Measurements from ENCODE around the gene ANXA2.
"Not testable (repeated sequence)": the region's sequence is repeated elsewhere in the genome, so short reads cannot be mapped to it uniquely, and the experiment has no call there.

ANXA2 gene

DNA sequence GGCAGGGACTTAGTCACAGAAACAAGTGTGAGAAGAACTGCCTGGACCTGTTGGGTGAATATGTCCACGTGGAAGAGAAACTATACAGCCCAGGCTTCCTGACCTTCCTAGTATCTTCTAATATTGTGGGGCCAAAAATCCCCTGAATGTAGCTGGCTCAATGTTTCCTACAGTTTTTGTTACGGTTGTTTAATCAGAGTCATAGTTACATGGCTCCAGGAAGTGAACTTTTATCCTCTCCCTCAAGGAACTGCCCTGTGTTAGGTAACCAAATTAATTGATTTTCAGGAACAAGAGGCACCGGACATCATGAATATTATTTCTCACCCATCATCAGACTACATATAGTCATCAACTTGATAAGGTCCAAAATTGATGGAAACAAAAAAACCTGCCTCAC, 59.0 kb downstream of the ANXA2 start:
- DNase-seq: no peak

- no peak for DNase-seq
Observed at GRCh38 chr15:60337076-60337475, 60.7 kb downstream of the ANXA2 start.

- not testable (repeated sequence) for DNase-seq
Observed at GRCh38 chr15:60335296-60335695, 62.5 kb downstream of the ANXA2 start.

- no peak for DNase-seq
Observed at GRCh38 chr15:60328852-60329443, 68.8 kb downstream of the ANXA2 start.

GRCh38 chr15:60326824-60327654, 70.7 kb downstream of the ANXA2 start:
- DNase-seq: no peak

DNA sequence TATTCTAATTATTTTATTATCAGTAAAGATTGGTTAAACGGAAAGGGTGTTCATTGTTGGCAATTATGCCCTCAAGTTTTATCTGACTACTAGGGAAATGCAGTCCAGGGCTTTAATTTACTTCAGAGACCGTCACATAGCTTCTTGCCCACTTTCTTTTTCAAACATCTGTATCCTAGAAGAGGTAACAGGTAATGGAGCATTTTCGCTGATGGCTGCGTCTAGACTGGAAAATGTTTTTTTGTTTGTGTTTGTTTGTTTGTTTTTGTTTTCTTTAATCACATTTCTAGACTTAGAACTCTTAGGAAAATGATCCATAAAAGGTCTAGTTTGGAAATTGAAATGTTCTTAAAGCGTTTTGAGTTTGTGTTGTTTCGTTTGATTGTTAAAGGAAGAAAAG, 71.4 kb downstream of the ANXA2 start:
- no peak for DNase-seq

GRCh38 chr15:60325905-60326304, 71.9 kb downstream of the ANXA2 start:
- no peak for DNase-seq

DNA sequence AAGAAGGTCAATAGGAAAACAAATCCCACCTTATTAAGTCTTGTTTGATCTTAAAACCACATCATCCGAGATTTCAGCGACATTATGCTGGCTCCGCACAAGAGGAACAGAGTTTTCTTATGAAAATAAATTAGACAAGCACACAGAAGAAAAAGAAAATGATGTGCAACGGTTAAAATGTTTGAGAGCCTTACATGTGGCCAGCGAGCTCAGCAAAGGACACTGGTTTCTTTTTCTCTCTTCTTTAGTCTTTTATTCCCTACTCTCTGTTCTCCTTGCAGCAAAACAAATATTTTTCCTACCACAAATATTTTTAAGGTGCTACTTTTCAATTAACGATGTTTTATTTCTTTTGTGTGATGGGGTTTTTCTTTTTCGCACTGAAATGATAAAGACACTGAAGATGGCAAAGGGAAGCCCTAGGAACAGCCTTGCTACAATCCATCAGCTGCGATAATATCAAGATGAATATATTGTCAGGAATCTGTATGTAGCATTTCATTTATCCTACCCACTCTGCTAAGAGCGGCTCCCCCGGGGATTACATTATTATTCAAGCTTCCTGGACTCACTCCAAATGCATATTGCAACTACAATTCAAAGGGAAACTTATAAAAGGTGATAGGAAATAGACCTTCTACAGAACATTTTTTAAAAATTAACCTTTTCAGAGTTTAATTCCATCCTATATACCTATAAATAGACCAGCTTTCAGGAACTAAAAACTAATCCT, 72.9 kb downstream of the ANXA2 start:
- DNase-seq: no peak

DNA sequence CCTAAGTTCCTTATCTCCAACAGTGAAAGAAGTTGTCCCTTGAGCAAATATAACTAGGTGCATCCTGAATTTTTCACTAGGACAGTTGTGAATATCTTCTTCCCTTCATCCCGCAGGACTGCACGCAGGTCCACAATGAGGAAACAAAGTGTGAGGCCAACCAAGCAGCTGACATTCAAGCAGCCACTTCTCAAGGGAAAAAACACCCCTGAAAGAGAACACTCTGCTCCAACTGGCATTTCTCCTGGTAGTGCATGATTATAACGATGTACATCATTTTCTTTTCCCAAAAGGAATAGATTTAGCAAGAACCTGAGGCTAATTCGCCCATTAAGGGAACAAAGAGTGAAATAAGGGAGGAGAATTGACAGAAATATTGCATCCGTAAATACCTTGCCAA, 74.5 kb downstream of the ANXA2 start:
- DNase-seq: no peak

DNA sequence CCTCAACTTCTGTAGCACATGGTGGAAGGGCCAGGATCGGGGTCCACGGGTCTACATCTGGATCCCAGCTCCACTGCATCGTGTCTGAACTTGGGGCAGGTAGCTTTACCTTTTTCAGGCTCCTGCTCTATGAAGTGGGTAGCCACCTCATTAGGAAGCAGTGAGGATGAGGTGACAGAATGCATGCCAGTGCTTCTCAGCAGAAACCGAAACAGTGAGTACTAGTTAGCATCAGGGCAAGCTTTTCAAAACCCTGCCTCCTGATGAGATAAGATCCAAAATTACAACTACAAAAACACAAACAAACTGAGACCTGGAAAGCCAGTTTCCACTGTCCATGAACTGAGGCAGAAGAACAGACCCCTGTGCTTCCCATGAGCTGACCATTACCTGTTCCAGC, 77.4 kb downstream of the ANXA2 start:
- DNase-seq: no peak

GRCh38 chr15:60318216-60318867, 79.4 kb downstream of the ANXA2 start:
- no peak for DNase-seq

GRCh38 chr15:60316961-60317360, 80.8 kb downstream of the ANXA2 start:
- no peak for DNase-seq

DNA sequence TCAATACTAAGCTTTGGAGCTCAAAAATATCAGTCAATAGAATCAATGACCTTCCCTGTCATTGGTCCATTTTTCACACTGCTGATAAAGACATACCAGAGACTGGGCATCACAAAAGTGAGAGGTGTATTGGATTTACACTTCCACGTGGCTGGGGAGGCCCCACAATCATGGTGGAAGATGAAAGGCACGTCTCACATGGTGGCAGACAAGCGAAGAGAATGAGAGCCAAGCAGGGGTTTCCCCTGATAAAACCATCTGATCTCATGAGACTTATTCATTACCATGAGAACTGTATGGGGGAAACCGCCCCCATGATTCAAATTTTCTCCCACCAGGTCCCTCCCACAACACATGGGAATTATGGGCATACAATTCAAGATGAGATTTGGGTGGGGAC, 81.9 kb downstream of the ANXA2 start:
- no peak for DNase-seq

DNA sequence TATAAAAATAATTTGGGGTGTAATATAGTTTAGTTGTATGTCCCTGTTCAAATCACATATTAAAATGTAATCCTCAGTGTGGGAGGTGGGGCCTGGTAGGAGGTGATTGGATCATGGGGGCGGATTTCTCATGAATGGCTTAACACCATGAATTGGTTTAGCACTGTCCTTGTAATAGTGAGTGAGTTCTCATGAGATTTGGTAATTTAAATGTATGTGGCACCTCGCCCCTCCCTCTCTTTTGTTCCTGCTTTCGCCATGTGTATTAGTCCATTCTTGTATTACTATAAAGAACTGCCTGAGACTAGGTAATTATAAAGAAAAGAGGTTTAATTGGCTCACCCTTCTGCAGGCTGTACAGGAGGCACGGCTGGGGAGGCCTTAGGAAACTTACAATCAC, 83.9 kb downstream of the ANXA2 start:
- no peak for DNase-seq

DNA sequence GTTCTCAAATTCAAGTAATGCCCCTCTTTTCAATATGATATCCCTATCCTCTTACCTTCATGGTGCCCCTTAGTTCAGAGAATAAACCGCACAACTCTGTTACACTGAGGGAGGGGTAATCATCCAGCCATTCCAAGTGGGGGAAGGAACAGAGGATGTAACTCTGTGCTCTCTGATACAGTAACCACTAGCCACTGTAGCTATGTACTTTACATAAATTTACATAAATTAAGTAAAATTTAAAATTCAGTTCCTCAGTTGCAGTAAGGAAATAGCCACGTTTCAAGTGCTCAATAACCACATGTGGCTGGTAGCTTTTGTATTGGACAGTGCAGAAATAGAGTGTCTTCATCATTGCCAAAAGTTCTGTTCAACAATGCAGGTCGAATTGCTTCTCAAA, 90.8 kb downstream of the ANXA2 start:
- DNase-seq: no peak

- no peak for DNase-seq
Observed at GRCh38 chr15:60301024-60301423, 96.8 kb downstream of the ANXA2 start.

GRCh38 chr15:60299452-60300047, 98.2 kb downstream of the ANXA2 start:
- no peak for DNase-seq

Data from activated naive CD4-positive, alpha-beta T cell (primary cell).